Karpas-422 (cell line): ENCODE results near the gene TDRD9. TPM values are rescaled to one million over a fixed set of nuclear protein-coding genes. Genes with fewer than 3 reads are reported as not detected.

ENCODE experiments used
- DNase-seq: peaks from one replicate; pipeline ENCODE4 v3.0.0-alpha.2; 2015
- H2AFZ ChIP-seq: fragments of 200-600 bp; sonication (generic); 2 replicates; pipeline ENCODE4 v1.6.1; 2014; ENCODE audit warnings: antibody characterized with exemption, low read length, mixed read lengths
- H3K27ac ChIP-seq: fragments of 200-600 bp; sonication (generic); 2 replicates; pipeline ENCODE4 v1.5.1; 2014; ENCODE audit warnings: mild to moderate bottlenecking, low read length, moderate library complexity
- H3K27me3 ChIP-seq: fragments of 200-600 bp; sonication (generic); 2 replicates; pipeline ENCODE4 v1.6.1; 2014; ENCODE audit warnings: low read length, mixed read lengths
- H3K36me3 ChIP-seq: fragments of 200-600 bp; sonication (generic); 2 replicates; pipeline ENCODE4 v1.6.1; 2014; ENCODE audit warnings: low read length, mixed read lengths; ENCODE audit not compliant: insufficient read depth
- H3K4me1 ChIP-seq: fragments of 200-600 bp; sonication (generic); 2 replicates; pipeline ENCODE4 v1.6.1; 2014; ENCODE audit warnings: mild to moderate bottlenecking, low read length, mixed read lengths
- H3K4me2 ChIP-seq: fragments of 200-600 bp; sonication (generic); 2 replicates; pipeline ENCODE4 v1.6.1; 2014; ENCODE audit warnings: low read length, low read depth, mild to moderate bottlenecking; ENCODE audit not compliant: poor library complexity, severe bottlenecking
- H3K4me3 ChIP-seq: fragments of 200-600 bp; sonication (generic); 2 replicates; pipeline ENCODE4 v1.5.1; 2014; ENCODE audit warnings: mild to moderate bottlenecking, antibody characterized with exemption, low read length, mixed read lengths
- H3K79me2 ChIP-seq: fragments of 200-600 bp; sonication (generic); 2 replicates; pipeline ENCODE4 v1.6.1; 2014; ENCODE audit warnings: mild to moderate bottlenecking, low read length, mixed read lengths
- H3K9ac ChIP-seq: fragments of 200-600 bp; sonication (generic); 2 replicates; pipeline ENCODE4 v1.6.0; 2014; ENCODE audit warnings: low read length
- H3K9me2 ChIP-seq: fragments of 200-600 bp; sonication (generic), shearing (Covaris generic); replicated peaks from 2 replicates; pipeline ENCODE4 v1.6.0; 2014; ENCODE audit warnings: mild to moderate bottlenecking, low read length, moderate library complexity; ENCODE audit not compliant: insufficient read depth
- H3K9me3 ChIP-seq: fragments of 300-700, 200-600 bp; sonication (generic); 2 replicates; pipeline ENCODE4 v1.6.1; 2014; ENCODE audit warnings: low read length, mixed read lengths
- H4K20me1 ChIP-seq: fragments of 200-600 bp; sonication (generic); 2 replicates; pipeline ENCODE4 v1.6.1; 2014; ENCODE audit warnings: mild to moderate bottlenecking, antibody characterized with exemption, low read length, low read depth; ENCODE audit not compliant: insufficient read depth
- total RNA-seq: library from RNA; depleted of rRNA; stranded (reverse); fragments of >200 nt; shearing (Covaris generic); gene quantifications from 2 replicates; pipeline ENCODE4 v1.2.3, GENCODE V29; 2014; ENCODE audit warnings: low replicate concordance; rRNA removed

Gene TDRD9
- total RNA-seq, result not detected in 2 replicates

- no peak for DNase-seq
- H3K27me3 ChIP-seq, result no peaks in the 10 kb centered on the region
- no peaks in the 10 kb centered on the region for H3K79me2 ChIP-seq
- no peak within 1 kb of the TSS for H2AFZ ChIP-seq
- no peak within 1 kb of the TSS for H3K27ac ChIP-seq
- no peaks in the 10 kb centered on the region for H4K20me1 ChIP-seq
- no peaks in the 10 kb centered on the region for H3K36me3 ChIP-seq
- peaks cover 11% of the 10 kb centered on the region for H3K4me1 ChIP-seq
- H3K9me2 ChIP-seq, result no peaks in the 10 kb centered on the region
- no peak within 1 kb of the TSS for H3K4me3 ChIP-seq
- no peak within 1 kb of the TSS for H3K4me2 ChIP-seq
- no peak within 1 kb of the TSS for H3K9ac ChIP-seq
- H3K9me3 ChIP-seq, result no peaks in the 10 kb centered on the region
Observed at GRCh38 chr14:103928011-103928890, at the start of gene TDRD9. Gene TDRD9 (plus strand): TSS chr14:103928456. CDS start chr14:103928510, 54 bp downstream.

GRCh38 chr14:103879118-103879569 is 49.1 kb upstream of the TDRD9 start:
- Histone ChIP-seq H3K4me1 (no peaks in the 10 kb centered on the region), H3K36me3 (no peaks in the 10 kb centered on the region), H3K9me2 (no peaks in the 10 kb centered on the region), H3K4me3 (no peak overlapping the region), H3K9ac (no peak overlapping the region), H3K27ac (no peak overlapping the region), H4K20me1 (no peaks in the 10 kb centered on the region), H2AFZ (no peak overlapping the region), H3K27me3 (no peaks in the 10 kb centered on the region), H3K4me2 (no peak overlapping the region), H3K79me2 (no peaks in the 10 kb centered on the region), H3K9me3 (no peaks in the 10 kb centered on the region)
- no peak for DNase-seq

- Histone ChIP-seq H3K27ac (no peak overlapping the region), H2AFZ (no peak overlapping the region), H3K79me2 (no peaks in the 10 kb centered on the region), H3K9ac (no peak overlapping the region), H3K27me3 (no peaks in the 10 kb centered on the region), H4K20me1 (no peaks in the 10 kb centered on the region), H3K4me2 (no peak overlapping the region), H3K36me3 (no peaks in the 10 kb centered on the region), H3K4me1 (no peaks in the 10 kb centered on the region), H3K9me3 (no peaks in the 10 kb centered on the region), H3K4me3 (no peak overlapping the region), H3K9me2 (no peaks in the 10 kb centered on the region)
- no peak for DNase-seq
Observed at GRCh38 chr14:103879570-103880347, 48.5 kb upstream of the TDRD9 start.

- no peak overlapping the region for H2AFZ ChIP-seq
Observed at GRCh38 chr14:103880348-103881267, 47.6 kb upstream of the TDRD9 start.

GRCh38 chr14:103881268-103882201 is 46.7 kb upstream of the TDRD9 start:
- H3K4me2 ChIP-seq, result no peak overlapping the region
- H3K36me3 ChIP-seq, result no peaks in the 10 kb centered on the region
- no peak overlapping the region for H2AFZ ChIP-seq
- no peak overlapping the region for H3K4me3 ChIP-seq
- no peak overlapping the region for H3K27ac ChIP-seq
- H3K27me3 ChIP-seq, result no peaks in the 10 kb centered on the region
- no peak for DNase-seq
- H3K9me2 ChIP-seq, result no peaks in the 10 kb centered on the region
- no peaks in the 10 kb centered on the region for H3K4me1 ChIP-seq
- no peaks in the 10 kb centered on the region for H3K79me2 ChIP-seq
- no peaks in the 10 kb centered on the region for H3K9me3 ChIP-seq
- no peaks in the 10 kb centered on the region for H4K20me1 ChIP-seq
- no peak overlapping the region for H3K9ac ChIP-seq

More at GRCh38 chr14:103880348-103881267, 47.6 kb upstream of the TDRD9 start:
- Histone ChIP-seq H3K4me2 (no peak overlapping the region), H4K20me1 (no peaks in the 10 kb centered on the region), H3K4me1 (no peaks in the 10 kb centered on the region), H3K27me3 (no peaks in the 10 kb centered on the region), H3K9me2 (no peaks in the 10 kb centered on the region), H3K36me3 (no peaks in the 10 kb centered on the region), H3K9me3 (no peaks in the 10 kb centered on the region), H3K79me2 (no peaks in the 10 kb centered on the region), H3K9ac (no peak overlapping the region), H3K4me3 (no peak overlapping the region), H3K27ac (no peak overlapping the region)
- DNase-seq, result no peak

GRCh38 chr14:103882503-103883262 is 45.6 kb upstream of the TDRD9 start:
- Histone ChIP-seq H3K9me3 (no peaks in the 10 kb centered on the region), H3K4me3 (no peak overlapping the region), H3K79me2 (no peaks in the 10 kb centered on the region), H3K36me3 (no peaks in the 10 kb centered on the region), H3K4me1 (no peaks in the 10 kb centered on the region), H3K27me3 (no peaks in the 10 kb centered on the region), H3K9me2 (no peaks in the 10 kb centered on the region), H4K20me1 (no peaks in the 10 kb centered on the region), H3K9ac (no peak overlapping the region), H2AFZ (no peak overlapping the region), H3K27ac (no peak overlapping the region), H3K4me2 (no peak overlapping the region)
- DNase-seq, result no peak

- Histone ChIP-seq H3K9me3 (no peaks in the 10 kb centered on the region), H3K4me3 (no peak overlapping the region), H3K9me2 (no peaks in the 10 kb centered on the region), H3K4me2 (no peak overlapping the region), H3K27me3 (no peaks in the 10 kb centered on the region), H3K27ac (no peak overlapping the region), H3K79me2 (no peaks in the 10 kb centered on the region), H4K20me1 (no peaks in the 10 kb centered on the region), H2AFZ (no peak overlapping the region), H3K9ac (no peak overlapping the region), H3K4me1 (no peaks in the 10 kb centered on the region), H3K36me3 (no peaks in the 10 kb centered on the region)
- DNase-seq, result no peak
Observed at GRCh38 chr14:103883263-103883523, 45.1 kb upstream of the TDRD9 start.
